Measurements from ENCODE around the gene NR1D1.

Gene NR1D1

DNA sequence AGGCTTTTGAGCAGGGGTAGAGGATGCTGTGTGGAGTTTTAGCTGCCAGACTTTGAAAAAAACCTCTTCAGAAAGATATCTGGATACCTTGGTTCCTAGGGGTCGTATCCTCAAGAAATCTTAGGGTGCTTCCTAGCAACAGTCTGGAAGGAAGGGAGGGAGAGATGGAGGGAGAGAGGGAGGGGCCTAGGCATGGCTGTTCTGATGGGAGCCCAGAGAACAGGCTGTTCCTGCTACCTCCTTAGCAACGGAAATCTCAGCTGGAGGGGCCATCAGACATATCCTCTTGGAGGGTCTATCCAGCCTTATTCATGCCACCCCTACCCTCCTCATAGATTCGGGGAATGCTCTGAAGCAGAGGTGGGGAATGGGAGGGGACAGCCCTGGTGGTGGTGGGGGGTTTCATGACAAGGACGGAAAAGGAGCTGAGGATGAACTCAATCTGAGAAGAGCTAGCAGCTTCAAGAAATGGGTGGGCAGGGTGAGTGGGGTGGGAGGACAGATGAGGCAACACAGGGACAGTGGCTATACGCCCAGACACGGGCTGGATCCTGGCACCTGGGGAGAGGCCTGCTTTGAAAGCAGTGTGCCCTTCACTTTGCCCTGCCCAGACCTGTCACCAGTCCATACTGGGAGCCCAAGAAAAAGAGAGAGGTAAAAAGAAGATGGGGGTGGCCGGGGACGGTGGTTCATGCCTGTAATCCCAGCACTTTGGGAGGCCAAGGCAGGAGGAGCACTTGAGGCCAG, 40.5 kb downstream of the NR1D1 start:
- no peak overlapping the region for H3K4me3 ChIP-seq
- DNase-seq (ENCODE audit: low spot score) = no peak
- H3K27ac ChIP-seq = peak overlapping the region in 1 of 2 donors; percentile 29
- TF ChIP-seq, protein P1, sequence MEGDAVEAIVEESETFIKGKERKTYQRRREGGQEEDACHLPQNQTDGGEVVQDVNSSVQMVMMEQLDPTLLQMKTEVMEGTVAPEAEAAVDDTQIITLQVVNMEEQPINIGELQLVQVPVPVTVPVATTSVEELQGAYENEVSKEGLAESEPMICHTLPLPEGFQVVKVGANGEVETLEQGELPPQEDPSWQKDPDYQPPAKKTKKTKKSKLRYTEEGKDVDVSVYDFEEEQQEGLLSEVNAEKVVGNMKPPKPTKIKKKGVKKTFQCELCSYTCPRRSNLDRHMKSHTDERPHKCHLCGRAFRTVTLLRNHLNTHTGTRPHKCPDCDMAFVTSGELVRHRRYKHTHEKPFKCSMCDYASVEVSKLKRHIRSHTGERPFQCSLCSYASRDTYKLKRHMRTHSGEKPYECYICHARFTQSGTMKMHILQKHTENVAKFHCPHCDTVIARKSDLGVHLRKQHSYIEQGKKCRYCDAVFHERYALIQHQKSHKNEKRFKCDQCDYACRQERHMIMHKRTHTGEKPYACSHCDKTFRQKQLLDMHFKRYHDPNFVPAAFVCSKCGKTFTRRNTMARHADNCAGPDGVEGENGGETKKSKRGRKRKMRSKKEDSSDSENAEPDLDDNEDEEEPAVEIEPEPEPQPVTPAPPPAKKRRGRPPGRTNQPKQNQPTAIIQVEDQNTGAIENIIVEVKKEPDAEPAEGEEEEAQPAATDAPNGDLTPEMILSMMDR (IDR thresholded peaks at IDR 0.05) = no peak

DNA sequence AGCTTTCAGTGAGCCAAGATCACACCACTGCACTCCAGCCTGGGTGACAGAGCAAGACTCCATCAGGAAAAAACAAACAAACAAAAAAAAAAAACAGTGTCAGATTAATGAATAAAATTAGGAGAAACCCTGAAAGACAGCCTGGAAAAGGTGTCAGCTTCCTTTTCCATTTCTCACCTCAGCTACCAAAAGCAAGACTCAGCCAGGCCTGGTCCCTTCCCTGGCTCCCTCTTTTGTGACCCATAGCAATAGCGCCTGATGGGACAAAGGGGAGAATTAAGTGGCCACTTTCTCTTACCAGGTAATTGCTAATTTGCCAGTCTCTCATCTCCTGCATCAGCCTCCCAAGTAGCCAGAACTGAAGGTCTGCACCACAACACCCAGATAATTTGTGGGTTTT, 41.5 kb downstream of the NR1D1 start:
- TF ChIP-seq, protein P1 (IDR thresholded peaks at IDR 0.05) = no peak
- H3K4me3 ChIP-seq = no peak overlapping the region

DNA sequence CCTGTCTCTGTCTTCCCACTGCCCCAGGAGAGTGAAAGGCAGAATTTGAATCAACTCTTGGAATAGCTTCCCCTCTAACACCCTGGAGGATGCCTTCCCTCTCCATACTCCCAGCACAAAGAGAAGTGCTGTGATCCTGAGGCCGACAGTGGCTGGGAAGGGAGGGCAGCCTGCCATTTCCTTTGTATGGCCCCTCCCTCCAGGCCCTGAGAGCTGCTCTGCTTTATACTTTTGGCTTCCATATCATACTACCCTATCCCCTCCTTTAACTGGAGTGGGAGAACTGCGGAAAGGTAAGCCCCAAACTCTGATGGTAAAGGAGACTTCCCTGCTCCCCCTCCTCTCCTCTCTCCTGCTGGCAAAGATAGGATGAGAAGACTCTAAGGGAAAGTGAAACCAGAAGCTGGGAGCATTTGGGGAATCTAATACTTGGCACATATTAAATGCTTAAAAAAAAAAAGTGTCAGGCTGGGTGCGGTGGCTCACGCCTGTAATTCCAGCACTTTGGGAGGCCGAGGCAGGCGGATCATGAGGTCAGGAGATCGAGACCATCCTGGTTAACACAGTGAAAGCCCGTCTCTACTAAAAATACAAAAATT, 42.1 kb downstream of the NR1D1 start:
- TF ChIP-seq, protein P1 (IDR thresholded peaks at IDR 0.05) = no peak
- no peak for DNase-seq (ENCODE audit: low spot score)
- Histone ChIP-seq H3K4me3 (peak overlapping the region; percentile 7), H3K27ac (peak overlapping the region; percentile 7 to 78)

More for the DNA sequence above, 41.5 kb downstream of the NR1D1 start:
- no peak for DNase-seq (ENCODE audit: low spot score)
- peak overlapping the region in 1 of 2 donors; percentile 78 for H3K27ac ChIP-seq

DNA sequence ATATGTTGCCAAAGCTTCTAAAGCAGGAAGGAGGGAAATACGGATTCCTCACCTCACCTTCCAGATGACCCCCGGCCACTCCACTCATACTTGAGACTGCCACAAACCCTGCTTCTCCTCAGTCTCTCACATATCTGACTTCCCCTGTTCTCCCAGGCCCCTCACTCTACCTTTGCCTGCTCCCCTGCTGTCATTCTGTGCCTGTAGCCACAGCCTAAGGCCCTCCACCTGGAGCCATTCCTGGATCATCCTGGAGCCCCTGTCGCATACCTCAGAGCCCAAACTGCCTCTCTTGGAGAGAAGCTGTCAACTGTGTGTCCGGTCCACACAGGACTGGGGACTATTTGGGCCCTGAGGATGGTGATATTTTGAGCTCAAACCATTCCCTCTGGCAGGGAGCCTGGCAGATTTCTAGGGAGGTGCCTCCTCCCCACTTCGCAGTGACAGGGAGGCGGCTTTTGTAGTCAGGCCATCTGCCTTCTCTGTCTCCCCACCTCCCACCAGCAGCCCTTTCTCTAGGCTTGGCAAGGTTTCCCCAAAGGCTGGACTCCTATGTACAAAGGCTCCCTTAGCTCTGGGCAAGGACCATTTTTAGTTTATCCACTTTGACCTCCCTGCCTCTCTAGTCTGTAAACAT, 43.9 kb downstream of the NR1D1 start:
- DNase-seq (ENCODE audit: low spot score) = no peak
- no peak overlapping the region for H3K27ac ChIP-seq
- TF ChIP-seq, protein P1 (IDR thresholded peaks at IDR 0.05) = no peak
- H3K4me3 ChIP-seq = no peak overlapping the region

Measured in coronary artery (tissue), 2 donors.